Measurements from ENCODE around the gene THRSP. TPM values are rescaled to one million over a fixed set of nuclear protein-coding genes. Genes with fewer than 3 reads are reported as not detected.
A peak's percentile ranks its signal among the peaks of the same experiment; 100 is the strongest.

The THRSP gene
- total RNA-seq, 4 donors from 2014 or later, result not detected

GRCh38 chr11:78044706-78045105 is 19.0 kb upstream of the THRSP start:
- Histone ChIP-seq H3K27me3 (no peaks in the 10 kb centered on the region), H3K4me1 (peaks cover 11 to 36% (median 27%) of the 10 kb centered on the region in 4 donors), H3K9me3 (no peaks in the 10 kb centered on the region), H3K36me3 (no peaks in the 10 kb centered on the region), H3K27ac (peak overlapping the region in 3 of 4 donors; percentile 43 to 72 (median 46)), H3K4me3 (no peak overlapping the region)
- 52 to 67% methylated on average over 3 to 5 of the region's 5 CpGs for WGBS, 2 donors (ENCODE audit: low coverage in 1 of 2)
- DNase-seq, result peak; percentile 77
- in situ Hi-C loops (cut with MboI; ENCODE audit: low pct_ligation_motif_present in 1 of 4, low pct_unique_long_range_greater_than_20kb in 1 of 4, low sequenced_read_pairs in 3 of 4) (no loop called here), intact Hi-C loops (cut with DNase I; ENCODE audit: low total_unique reads) (no loop called here)
- TF ChIP-seq POLR2AphosphoS5 (IDR thresholded peaks at IDR 0.05), result peak in 2 of 3 donors; percentile 49 to 59
- TF ChIP-seq POLR2A (IDR thresholded peaks at IDR 0.05), result no peak

GRCh38 chr11:78045851-78046485 is 17.7 kb upstream of the THRSP start:
- H3K9me3 ChIP-seq, result no peaks in the 10 kb centered on the region
- H3K36me3 ChIP-seq, result no peaks in the 10 kb centered on the region
- peak; percentile 87 for DNase-seq
- no peaks in the 10 kb centered on the region for H3K27me3 ChIP-seq
- intact Hi-C loops (cut with DNase I; ENCODE audit: low total_unique reads) (no loop called here), in situ Hi-C loops (cut with MboI; ENCODE audit: low pct_ligation_motif_present in 1 of 4, low pct_unique_long_range_greater_than_20kb in 1 of 4, low sequenced_read_pairs in 3 of 4) (no loop called here)
- H3K27ac ChIP-seq, result peak overlapping the region; percentile 70 to 78 (median 75)
- 3% methylated on average over 26 of the region's 28 CpGs; no CpG with 5 or more reads in 1 of the 2 donors for WGBS, 2 donors (ENCODE audit: low coverage in 1 of 2)
- H3K4me1 ChIP-seq, result peaks cover 0 to 23% (median 16%) of the 10 kb centered on the region in 4 donors
- TF ChIP-seq CTCF (IDR thresholded peaks at IDR 0.05) (peak; percentile 94 to 99 (median 99)), EP300 (IDR thresholded peaks at IDR 0.05; ENCODE audit: low read depth) (no peak), POLR2AphosphoS5 (IDR thresholded peaks at IDR 0.05) (peak in 2 of 3 donors; percentile 60 to 76), POLR2A (IDR thresholded peaks at IDR 0.05) (no peak)
- peak overlapping the region; percentile 9 to 54 (median 36) for H3K4me3 ChIP-seq

GRCh38 chr11:78046486-78046854 is 17.2 kb upstream of the THRSP start:
- DNase-seq, result no peak
- Histone ChIP-seq H3K36me3 (no peaks in the 10 kb centered on the region), H3K9me3 (no peaks in the 10 kb centered on the region), H3K4me1 (peaks cover 0 to 22% (median 16%) of the 10 kb centered on the region in 4 donors), H3K27ac (peak overlapping the region in 3 of 4 donors; percentile 70 to 78 (median 78)), H3K27me3 (no peaks in the 10 kb centered on the region), H3K4me3 (no peak overlapping the region)
- 24% methylated on average over 6 of the region's 6 CpGs; no CpG with 5 or more reads in 1 of the 2 donors for WGBS, 2 donors (ENCODE audit: low coverage in 1 of 2)
- intact Hi-C loops (cut with DNase I; ENCODE audit: low total_unique reads), result no loop called here
- in situ Hi-C loops (cut with MboI; ENCODE audit: low pct_ligation_motif_present in 1 of 4, low pct_unique_long_range_greater_than_20kb in 1 of 4, low sequenced_read_pairs in 3 of 4), result no loop called here
- no peak for TF ChIP-seq POLR2AphosphoS5 (IDR thresholded peaks at IDR 0.05)
- TF ChIP-seq CTCF (IDR thresholded peaks at IDR 0.05), result peak in 1 of 5 experiments; percentile 0

DNA sequence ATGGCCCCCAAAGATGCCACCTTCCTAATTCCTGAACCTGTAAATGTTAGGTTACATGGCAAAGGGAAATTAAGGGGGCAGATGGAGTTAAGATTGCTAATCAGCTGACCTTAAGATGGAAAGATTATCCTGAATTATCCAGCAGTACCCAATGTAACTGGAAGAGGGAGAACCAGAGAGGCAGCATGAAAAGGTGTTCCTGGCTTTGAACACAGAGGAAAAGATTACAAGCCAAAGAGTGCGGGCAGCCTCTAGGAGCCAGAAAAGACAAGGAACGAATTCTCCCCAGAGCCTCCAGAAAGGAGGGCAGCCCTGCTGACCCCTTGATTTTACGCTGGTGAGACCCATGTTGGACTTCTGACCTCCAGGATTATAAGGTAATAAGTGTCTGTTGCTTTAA is 15.1 kb upstream of the THRSP start:
- no peak for DNase-seq
- in situ Hi-C loops (cut with MboI; ENCODE audit: low pct_ligation_motif_present in 1 of 4, low pct_unique_long_range_greater_than_20kb in 1 of 4, low sequenced_read_pairs in 3 of 4), result no loop called here
- WGBS, 2 donors (ENCODE audit: low coverage in 1 of 2), result 60 to 82% methylated on average over 1 to 3 of the region's 3 CpGs
- no peak for TF ChIP-seq POLR2A (IDR thresholded peaks at IDR 0.05)
- no peak for TF ChIP-seq POLR2AphosphoS5 (IDR thresholded peaks at IDR 0.05)
- TF ChIP-seq CTCF (IDR thresholded peaks at IDR 0.05), result no peak
- H3K27me3 ChIP-seq, result no peaks in the 10 kb centered on the region
- H3K4me1 ChIP-seq, result peaks cover 0 to 22% (median 16%) of the 10 kb centered on the region in 4 donors
- no peak overlapping the region for H3K4me3 ChIP-seq
- intact Hi-C loops (cut with DNase I; ENCODE audit: low total_unique reads), result no loop called here
- no peaks in the 10 kb centered on the region for H3K36me3 ChIP-seq
- no peaks in the 10 kb centered on the region for H3K9me3 ChIP-seq
- no peak overlapping the region for H3K27ac ChIP-seq

DNA sequence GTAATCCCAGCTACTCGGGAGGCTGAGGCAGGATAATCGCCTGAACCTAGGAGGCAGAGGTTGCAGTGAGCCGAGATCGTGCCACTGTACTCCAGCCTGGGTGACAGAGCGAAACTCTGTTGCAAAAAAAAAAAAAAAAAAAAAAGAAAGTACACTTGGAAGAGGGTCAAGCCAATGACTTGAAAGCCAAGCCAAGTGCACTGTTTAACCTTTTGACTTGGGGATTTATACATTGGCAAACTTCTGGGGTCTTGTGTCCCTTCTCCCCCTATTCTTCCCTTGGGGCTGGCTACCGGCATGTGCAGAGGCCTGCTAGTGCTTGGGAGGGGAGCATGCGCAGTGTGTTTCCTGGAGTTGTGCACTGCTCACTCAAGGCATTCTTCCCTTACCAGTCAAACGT is 14.3 kb upstream of the THRSP start:
- no peaks in the 10 kb centered on the region for H3K9me3 ChIP-seq
- in situ Hi-C loops (cut with MboI; ENCODE audit: low pct_ligation_motif_present in 1 of 4, low pct_unique_long_range_greater_than_20kb in 1 of 4, low sequenced_read_pairs in 3 of 4) (no loop called here), intact Hi-C loops (cut with DNase I; ENCODE audit: low total_unique reads) (no loop called here)

More for the DNA sequence above, 14.3 kb upstream of the THRSP start:
- WGBS, 2 donors (ENCODE audit: low coverage in 1 of 2), result 83 to 85% methylated on average over 4 to 8 of the region's 8 CpGs
- no peaks in the 10 kb centered on the region for H3K36me3 ChIP-seq
- peaks cover 0 to 16% (median 14%) of the 10 kb centered on the region in 4 donors for H3K4me1 ChIP-seq
- TF ChIP-seq POLR2A (IDR thresholded peaks at IDR 0.05) (no peak), EP300 (IDR thresholded peaks at IDR 0.05; ENCODE audit: low read depth) (no peak), CTCF (IDR thresholded peaks at IDR 0.05) (no peak), POLR2AphosphoS5 (IDR thresholded peaks at IDR 0.05) (no peak)
- no peak overlapping the region for H3K27ac ChIP-seq
- H3K4me3 ChIP-seq, result no peak overlapping the region
- H3K27me3 ChIP-seq, result no peaks in the 10 kb centered on the region
- DNase-seq, result no peak
